GM19468 (cell line): ENCODE data around the gene PTTG2.
"Not testable (repeated sequence)": the region's sequence is repeated elsewhere in the genome, so short reads cannot be mapped to it uniquely, and the experiment has no call there.

ENCODE experiments used
- ATAC-seq: cut with Tn5 transposase; IDR thresholded peaks from one replicate; pipeline ENCODE4 v1.9.1; 2021; ENCODE audit warnings: mild to moderate bottlenecking, moderate library complexity, moderate number of reproducible peaks; ENCODE audit not compliant: unreplicated experiment; ENCODE audit errors: extremely low read depth

The PTTG2 gene

GRCh38 chr4:37960098-37960497 lies at the start of gene PTTG2:
Gene PTTG2, plus strand, starts transcription at chr4:37960398. Its CDS starts 37 bp downstream, at chr4:37960435.
- no peak for ATAC-seq

DNA sequence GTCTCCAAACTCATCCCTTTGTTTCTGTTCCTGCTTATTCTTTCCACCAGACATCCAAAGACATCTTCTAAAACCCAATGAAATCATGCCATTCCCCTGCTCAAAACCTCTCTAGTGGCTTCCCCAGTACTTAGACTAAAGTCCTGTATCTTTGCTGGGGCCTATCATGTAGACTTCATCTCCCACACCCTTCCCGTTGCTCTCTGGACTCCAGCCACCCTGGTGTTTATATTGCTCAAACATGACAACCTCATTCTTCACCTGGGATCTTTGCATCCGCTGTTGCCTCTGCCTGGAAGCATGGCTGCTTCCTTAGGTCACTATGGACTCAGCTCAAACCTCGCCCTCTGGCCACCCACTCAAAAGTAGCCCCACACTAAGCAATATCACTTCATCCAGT lies 45.7 kb upstream of the PTTG2 start:
- ATAC-seq, result no peak

DNA sequence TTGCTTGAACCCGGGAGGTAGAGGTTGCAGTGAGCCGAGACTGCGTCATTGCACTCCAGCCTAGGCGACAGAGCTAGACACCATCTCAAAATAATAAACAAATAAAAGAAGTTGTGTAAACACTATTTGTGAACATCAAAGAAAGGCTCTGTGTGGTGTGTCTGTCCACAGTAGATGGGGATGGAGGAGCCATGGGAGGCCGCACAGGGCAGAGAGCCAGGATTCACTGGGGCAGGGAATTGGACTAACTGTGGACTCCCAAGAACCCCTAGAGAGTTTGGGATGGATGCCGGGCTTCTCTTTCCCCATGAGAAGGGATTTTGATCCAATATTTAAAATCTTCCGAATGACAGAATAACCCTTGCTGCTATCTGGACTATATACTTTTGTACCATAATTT lies 42.8 kb upstream of the PTTG2 start:
- no peak for ATAC-seq

DNA sequence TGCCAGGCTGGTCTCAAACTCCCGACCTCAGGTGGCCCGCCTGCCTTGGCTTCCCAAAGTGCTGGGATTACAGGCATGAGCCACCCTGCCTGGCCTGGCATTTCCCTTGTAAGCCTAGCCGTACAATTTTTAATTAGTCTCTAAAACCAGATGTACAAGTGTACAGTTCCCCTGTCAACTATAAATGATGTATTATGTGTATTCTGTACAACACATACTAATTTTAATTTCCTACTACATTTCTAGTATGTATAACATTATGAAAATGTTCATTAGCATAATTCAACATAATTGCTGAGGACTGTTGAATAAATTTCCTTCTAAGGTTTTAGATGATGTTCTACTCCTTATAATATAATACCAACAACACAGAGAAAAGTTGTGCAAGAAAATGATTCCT lies 41.5 kb upstream of the PTTG2 start:
- ATAC-seq, result no peak

GRCh38 chr4:37922328-37922727 lies 37.9 kb upstream of the PTTG2 start:
- ATAC-seq, result no peak

- ATAC-seq, result not testable (repeated sequence)
These were observed 37.1 kb upstream of the PTTG2 start for GRCh38 chr4:37923089-37923488.

DNA sequence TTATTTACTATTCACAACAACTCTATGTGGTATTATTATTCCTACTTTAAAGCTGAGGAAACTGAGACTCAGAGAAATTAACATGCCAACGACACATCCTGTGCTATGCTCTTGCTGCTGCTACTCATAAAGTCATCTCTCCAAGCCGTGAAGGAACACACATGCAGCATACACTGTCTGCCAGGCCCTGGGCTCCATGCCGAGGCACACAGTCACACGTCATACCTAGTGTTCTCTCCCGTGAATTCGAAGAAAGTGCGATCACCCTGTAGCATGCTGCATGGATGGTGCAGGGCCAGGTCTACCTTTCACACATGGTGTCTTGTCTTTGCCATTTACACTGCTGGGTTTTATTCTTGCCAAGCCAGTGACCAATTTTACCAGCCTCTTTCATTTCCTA lies 35.3 kb upstream of the PTTG2 start:
- no peak for ATAC-seq

DNA sequence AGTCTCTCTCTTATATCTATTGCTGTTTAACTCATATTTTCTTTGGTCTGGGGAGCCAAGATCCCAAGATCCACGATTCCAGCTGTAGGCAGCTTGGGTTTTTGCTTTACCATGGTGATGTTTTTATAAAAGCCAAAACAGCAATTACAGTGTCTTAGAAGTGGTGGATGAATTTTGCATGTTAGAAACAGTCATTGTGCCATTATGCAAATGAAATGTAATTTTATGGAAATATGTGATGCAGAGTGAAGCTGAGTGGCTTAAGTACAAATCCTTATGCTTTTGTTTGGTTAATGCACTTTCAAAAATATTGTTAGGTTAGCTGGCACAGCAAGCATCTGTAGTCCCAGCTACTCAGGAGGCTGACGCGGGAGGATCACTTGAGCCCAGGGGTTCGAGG lies 32.8 kb upstream of the PTTG2 start:
- no peak for ATAC-seq

DNA sequence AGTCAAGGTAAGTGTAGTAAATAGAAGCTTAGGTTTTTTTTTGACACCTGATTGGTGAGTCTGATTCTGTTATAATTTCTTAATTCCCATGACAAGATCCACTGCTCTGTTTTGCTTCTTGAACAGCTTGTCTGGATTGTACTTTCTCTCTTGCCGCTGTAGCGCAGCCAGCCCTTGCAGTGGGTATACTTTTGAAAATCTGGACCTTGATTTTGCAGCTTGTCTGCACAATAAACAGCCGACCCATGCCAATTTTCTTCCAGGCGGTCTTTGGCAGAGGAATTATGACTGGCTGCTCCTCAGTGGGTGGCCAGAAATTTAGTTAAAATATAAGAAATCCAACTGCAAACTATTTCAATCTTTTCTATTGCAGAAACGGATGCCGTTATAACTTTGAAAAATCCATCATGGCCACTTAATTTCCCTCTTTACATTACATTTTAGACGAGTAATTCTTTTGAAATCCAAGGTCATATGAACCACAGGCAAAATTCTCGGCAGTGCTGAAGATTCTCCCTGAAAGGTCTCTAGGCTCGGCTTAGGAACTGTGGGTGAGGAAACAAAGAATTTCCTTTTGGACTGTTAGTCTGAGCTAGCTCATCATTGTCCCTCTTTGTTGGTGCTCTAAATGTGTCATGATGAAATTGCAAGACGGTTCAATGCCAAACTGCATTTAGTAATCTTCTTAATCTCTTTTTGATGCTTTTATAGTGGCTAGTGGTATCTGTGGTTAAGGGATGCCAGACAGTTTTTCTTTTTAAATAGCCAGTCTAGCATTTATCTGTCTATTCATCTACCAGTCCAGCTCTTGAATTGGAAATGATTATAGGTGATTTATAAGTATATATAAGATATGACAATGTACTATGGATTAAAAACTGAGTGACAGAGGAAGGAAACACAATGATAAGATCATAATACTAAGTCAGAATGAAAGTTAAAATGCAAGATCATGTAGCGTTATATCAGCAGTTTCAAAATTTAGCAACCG lies 31.5 kb upstream of the PTTG2 start:
- no peak for ATAC-seq

DNA sequence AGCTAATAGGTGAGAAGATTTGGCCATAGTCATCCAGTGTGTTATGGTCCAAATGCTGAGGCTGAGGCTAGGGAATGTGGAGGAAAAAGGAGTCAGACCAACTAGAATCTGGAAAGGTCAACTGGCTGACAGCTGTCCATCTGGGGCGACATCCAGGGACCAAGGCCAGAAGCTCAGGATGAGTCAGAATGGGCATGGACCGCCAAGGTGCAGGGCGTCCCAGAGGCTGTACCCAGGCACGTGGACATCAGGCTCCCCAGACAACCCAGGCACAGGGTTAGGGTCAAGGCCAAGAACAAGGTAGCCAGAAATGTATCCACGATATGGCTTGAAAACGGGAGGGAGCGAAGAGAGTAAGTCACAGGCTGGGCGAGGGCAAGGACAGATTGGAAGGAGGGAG lies 26.1 kb upstream of the PTTG2 start:
- ATAC-seq, result no peak

DNA sequence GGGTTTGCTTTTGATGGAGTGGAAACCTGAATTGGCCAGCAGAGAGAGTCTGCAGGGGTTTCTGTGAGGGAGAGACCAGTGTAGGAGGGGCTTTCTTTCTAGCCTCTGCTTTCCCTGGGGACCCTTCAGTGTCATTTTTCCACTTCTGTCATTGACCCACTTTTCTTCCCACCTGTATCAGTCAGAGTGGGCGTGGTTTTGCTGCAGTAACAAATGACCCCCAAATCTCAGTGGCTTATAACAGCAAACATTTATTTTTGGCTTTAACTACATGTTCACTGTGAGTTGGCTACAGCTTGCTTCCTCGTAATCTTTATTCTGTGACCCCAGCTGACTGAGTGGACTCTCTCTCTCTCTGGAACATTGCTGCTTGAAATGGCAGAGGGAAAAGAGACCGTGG lies 25.6 kb upstream of the PTTG2 start:
- ATAC-seq, result no peak

DNA sequence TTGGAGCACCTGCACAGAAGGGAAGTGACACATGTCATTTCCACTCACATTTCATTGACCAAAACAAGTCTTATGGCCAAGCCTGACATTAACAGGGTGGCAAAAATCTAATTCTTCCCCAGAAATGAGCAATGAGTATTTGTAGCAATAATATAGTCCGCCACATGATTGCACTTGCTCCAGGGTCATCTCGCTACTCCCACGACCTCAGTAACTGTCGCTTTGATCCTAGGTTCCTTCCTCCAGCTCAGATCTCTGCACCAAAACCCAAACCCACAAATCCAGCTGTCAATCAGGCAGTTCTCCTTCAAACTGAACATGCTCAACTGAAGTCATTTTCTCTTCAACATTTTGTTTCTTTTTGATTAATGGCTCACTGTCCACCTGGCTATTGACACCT lies 25.2 kb upstream of the PTTG2 start:
- no peak for ATAC-seq

DNA sequence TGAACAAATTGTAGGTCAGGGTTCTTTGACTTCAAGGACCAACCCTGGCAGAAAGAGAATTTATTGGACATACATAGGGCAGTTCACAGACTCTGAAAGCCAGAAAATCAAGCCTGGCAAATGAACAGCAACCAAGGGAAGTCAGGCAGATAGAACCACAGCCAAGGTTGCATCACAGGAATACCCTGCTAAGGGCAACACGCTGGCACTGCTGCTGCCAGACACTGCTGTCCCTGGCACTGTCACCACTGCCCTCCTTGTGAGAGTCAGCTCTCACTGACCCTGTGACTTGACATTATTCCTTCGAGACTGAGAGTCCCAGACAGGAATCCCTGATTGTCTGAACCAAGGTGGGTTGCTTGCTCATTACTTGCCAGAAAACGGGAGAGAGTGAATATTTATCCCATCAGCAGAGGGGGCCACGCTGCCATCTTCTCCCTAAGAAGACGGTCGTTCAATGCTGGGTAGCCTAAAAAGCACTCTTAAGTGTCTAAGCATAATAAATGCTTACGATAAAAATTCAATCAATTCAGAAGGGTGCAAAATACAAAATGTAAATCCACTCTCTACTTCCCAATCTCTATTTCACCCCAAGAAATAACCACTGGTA lies 23.2 kb upstream of the PTTG2 start:
- no peak for ATAC-seq

DNA sequence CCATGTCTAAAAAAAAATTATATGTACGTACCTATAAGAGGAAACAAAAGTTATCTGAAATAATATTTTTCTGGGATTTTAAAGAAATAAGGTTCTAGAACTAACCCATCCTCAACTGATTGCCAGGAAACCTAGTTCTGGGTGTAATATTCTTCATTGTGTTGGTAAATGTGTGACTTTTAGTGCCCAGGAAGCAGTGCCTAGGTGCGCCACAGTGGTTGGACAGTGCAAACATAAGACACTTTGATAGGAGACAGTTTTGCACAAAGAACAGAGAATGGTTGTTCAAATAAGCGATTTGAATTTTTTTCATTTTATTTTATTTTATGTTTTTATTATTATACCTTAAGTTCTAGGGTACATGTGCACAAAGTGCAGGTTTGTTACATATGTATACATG lies 22.0 kb upstream of the PTTG2 start:
- ATAC-seq, result no peak

DNA sequence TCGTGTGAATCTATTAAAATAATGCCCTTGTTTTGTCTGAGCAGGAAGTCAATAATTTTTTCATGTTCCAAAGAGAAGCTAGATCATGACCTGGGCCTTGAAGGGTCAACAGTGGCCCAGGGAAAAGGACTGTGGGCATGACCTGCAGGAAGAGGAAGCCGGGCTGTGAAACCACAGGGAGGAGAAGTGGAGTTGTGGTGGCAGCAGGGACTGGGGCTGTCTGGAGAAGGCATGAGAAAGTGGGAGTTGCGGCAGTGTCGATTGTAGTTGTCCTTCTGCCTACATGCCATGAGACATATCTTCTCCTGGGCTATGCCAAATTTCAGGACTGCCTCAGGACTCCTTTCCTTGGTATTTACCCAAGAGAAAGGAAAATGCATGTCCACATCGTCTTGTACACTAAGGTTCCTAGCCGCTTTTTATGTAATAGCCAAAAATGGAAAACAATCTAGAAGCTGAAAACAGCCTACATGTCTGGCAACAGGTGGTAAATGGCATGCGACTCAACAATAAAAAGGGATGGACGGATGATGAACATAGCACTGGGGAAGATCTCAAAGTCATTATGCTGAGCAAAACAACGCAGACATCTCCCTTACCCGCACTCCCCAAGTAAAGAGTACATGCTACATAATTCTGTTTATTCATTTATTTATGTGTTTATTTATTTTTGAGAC lies 13.6 kb upstream of the PTTG2 start:
- ATAC-seq, result no peak

- no peak for ATAC-seq
These were observed 11.7 kb upstream of the PTTG2 start for GRCh38 chr4:37948542-37948941.

- ATAC-seq, result no peak
These were observed 10.4 kb upstream of the PTTG2 start for GRCh38 chr4:37949636-37950426.

- ATAC-seq, result no peak
These were observed 8.5 kb upstream of the PTTG2 start for GRCh38 chr4:37951461-37952352.

DNA sequence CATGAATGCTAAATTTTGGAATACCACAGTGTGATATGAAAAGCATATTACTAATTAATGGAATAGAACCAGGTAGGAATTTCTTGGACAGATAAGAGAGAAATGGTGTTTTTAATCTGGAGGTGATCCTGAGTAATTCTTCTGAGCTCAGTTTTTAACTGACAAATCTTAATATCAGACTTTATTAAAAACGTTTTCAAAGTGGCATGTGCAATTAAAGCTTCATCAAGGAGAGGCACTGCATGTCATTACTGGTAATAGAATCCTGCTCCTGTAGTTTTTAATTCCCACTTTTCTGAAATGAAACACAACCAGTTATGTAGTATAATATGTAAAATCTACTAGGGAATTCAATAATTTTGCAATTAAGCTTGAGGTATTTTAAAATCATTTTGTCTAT lies 7.0 kb upstream of the PTTG2 start:
- no peak for ATAC-seq
